HUES48 (cell line): Measurements from ENCODE around the gene SPATS2L.

ENCODE experiments used
- H3K27ac ChIP-seq: one replicate; pipeline ENCODE4 v1.7.0; 2013; ENCODE audit warnings: low read depth, low read length, inconsistent platforms
- H3K27me3 ChIP-seq: 2 replicates; pipeline ENCODE4 v1.6.1; 2013; ENCODE audit warnings: mild to moderate bottlenecking, low read length; ENCODE audit not compliant: control insufficient read depth, insufficient read depth
- H3K36me3 ChIP-seq: 2 replicates; pipeline ENCODE4 v1.6.1; 2013; ENCODE audit warnings: low read length; ENCODE audit not compliant: control insufficient read depth, insufficient read depth
- H3K4me1 ChIP-seq: 2 replicates; pipeline ENCODE4 v1.6.1; 2013; ENCODE audit warnings: mild to moderate bottlenecking, low read length; ENCODE audit not compliant: control insufficient read depth, insufficient read depth
- H3K4me3 ChIP-seq: 2 replicates; pipeline ENCODE4 v1.5.1; 2013; ENCODE audit warnings: mild to moderate bottlenecking, low read depth, low read length
- H3K9ac ChIP-seq: 2 replicates; pipeline ENCODE4 v1.6.1; 2013; ENCODE audit warnings: mild to moderate bottlenecking, low read depth, low read length, moderate library complexity
- H3K9me3 ChIP-seq: 2 replicates; pipeline ENCODE4 v1.6.1; 2013; ENCODE audit warnings: low read length; ENCODE audit not compliant: control insufficient read depth, insufficient read depth

Gene SPATS2L

DNA sequence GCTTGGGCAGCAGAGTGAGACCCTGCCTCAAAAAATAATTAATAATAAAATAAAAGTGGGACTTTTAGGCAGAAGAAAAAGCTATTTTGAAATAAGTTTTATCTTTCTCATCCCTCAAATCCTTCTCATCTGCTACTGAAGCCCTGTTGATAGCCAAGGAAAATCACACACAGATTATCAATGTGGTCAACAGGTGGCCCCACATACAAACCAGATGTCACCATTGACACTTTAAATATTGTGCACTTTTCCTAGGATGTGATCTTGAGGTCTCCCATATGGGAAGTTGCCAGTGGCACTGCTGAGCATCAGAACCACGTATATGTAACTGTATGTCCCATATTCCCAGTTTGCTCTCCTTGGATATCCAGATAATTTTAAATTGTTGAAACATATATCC, 138.8 kb downstream of the SPATS2L start:
- Histone ChIP-seq H3K36me3 (peaks cover 65% of the 10 kb centered on the region), H3K27me3 (no peaks in the 10 kb centered on the region), H3K4me3 (no peak overlapping the region), H3K9me3 (no peaks in the 10 kb centered on the region), H3K4me1 (no peaks in the 10 kb centered on the region), H3K9ac (no peak overlapping the region), H3K27ac (no peak overlapping the region)

- Histone ChIP-seq H3K27me3 (no peaks in the 10 kb centered on the region), H3K27ac (no peak overlapping the region), H3K4me3 (no peak overlapping the region), H3K4me1 (no peaks in the 10 kb centered on the region), H3K36me3 (peaks cover 63% of the 10 kb centered on the region), H3K9ac (no peak overlapping the region), H3K9me3 (no peaks in the 10 kb centered on the region)
Observed at GRCh38 chr2:200446612-200447011, 140.1 kb downstream of the SPATS2L start.

DNA sequence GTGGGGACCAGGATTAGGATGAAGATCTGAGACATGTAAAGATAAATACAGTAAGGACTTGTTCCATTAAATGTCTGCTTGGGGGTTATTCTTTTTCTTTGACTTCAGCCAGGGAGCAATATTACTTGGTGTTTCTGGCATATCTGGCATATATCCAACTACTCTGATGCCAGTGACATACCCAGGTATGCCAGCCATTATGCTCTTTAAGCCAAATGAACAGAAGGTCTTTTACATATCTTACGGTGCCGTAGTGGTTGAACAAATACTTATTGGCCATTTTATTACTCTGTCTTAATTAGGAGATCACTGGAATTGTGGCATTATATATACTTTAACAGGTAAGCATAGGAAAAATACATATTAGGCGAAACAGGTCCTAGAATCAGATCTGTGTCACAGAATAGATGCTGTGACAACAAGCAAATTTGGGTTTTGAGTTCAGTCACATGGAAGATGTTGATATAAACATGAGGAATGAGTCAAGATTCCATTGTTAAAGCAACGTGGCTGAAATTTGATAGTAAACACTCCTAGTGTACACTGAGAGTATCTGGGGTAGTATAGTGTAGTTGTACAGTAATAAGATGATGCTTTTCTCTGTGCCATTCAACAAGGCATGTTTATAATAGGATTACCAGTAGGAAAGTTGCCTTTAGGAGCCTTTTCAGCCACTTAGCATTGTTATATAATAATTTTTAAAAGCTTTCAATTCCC, 140.8 kb downstream of the SPATS2L start:
- Histone ChIP-seq H3K36me3 (peaks cover 56% of the 10 kb centered on the region), H3K27me3 (no peaks in the 10 kb centered on the region), H3K9me3 (no peaks in the 10 kb centered on the region), H3K4me1 (no peaks in the 10 kb centered on the region), H3K4me3 (no peak overlapping the region), H3K9ac (no peak overlapping the region), H3K27ac (no peak overlapping the region)

DNA sequence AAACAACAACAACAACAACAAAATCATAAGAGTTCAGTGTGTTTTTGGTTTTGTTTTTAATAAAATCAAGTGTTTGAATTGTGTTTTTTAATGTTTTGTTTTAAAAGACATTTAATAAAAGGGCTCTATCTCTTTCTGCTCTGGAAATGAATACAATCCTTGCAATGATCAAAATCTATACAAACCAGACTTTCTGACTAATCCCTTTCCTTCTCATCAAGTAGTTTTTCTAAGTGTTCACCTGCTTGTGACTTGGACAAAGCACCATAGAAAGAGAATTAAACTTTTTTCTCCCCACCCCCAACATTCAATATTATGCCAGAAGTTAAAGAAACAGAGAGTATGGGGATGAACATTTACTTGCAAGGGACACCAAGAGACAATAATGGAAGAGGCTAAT, 142.0 kb downstream of the SPATS2L start:
- Histone ChIP-seq H3K4me1 (0 out of 2 replicates have a peak, but pooled peaks cover under 1% of the 10 kb centered on the region), H3K36me3 (peaks cover 46% of the 10 kb centered on the region), H3K9ac (no peak overlapping the region)

GRCh38 chr2:200449149-200449548, 142.7 kb downstream of the SPATS2L start:
- Histone ChIP-seq H3K36me3 (peaks cover 40% of the 10 kb centered on the region), H3K9ac (no peak overlapping the region), H3K4me1 (0 out of 2 replicates have a peak, but pooled peaks cover 7% of the 10 kb centered on the region), H3K27ac (no peak overlapping the region), H3K9me3 (no peaks in the 10 kb centered on the region), H3K27me3 (no peaks in the 10 kb centered on the region), H3K4me3 (no peak overlapping the region)

More for the DNA sequence above, 142.0 kb downstream of the SPATS2L start:
- Histone ChIP-seq H3K27ac (no peak overlapping the region), H3K4me3 (no peak overlapping the region), H3K9me3 (no peaks in the 10 kb centered on the region), H3K27me3 (no peaks in the 10 kb centered on the region)

- Histone ChIP-seq H3K4me3 (no peak overlapping the region), H3K36me3 (peaks cover 39% of the 10 kb centered on the region), H3K9me3 (no peaks in the 10 kb centered on the region), H3K9ac (no peak overlapping the region), H3K27ac (no peak overlapping the region), H3K4me1 (0 out of 2 replicates have a peak, but pooled peaks cover 7% of the 10 kb centered on the region), H3K27me3 (no peaks in the 10 kb centered on the region)
Observed at GRCh38 chr2:200450288-200450687, 143.8 kb downstream of the SPATS2L start.

GRCh38 chr2:200451511-200451910, 145.0 kb downstream of the SPATS2L start:
- Histone ChIP-seq H3K27ac (no peak overlapping the region), H3K9ac (no peak overlapping the region), H3K36me3 (peaks cover 39% of the 10 kb centered on the region), H3K4me1 (0 out of 2 replicates have a peak, but pooled peaks cover 7% of the 10 kb centered on the region), H3K9me3 (no peaks in the 10 kb centered on the region), H3K4me3 (no peak overlapping the region), H3K27me3 (no peaks in the 10 kb centered on the region)

DNA sequence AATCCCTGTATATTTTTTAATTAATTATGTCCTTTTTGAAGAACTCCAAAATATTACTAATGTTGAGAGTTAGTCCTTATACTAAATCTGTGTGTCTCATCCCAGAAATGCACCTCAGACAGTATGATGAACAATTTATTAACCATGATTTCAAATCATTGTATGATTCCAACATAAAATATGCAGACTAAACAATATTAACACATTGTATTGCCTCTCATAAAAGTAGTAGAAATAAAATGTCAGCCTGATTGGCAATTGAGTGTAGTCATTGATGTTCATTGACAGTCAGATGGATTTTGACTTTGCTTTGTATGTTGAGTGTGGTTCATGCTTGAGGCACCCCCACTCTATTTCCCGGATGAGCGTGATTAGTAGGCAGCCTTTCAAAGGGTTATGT, 145.9 kb downstream of the SPATS2L start:
- Histone ChIP-seq H3K9ac (no peak overlapping the region), H3K4me3 (no peak overlapping the region), H3K36me3 (peaks cover 30% of the 10 kb centered on the region), H3K9me3 (no peaks in the 10 kb centered on the region), H3K27me3 (no peaks in the 10 kb centered on the region), H3K4me1 (0 out of 2 replicates have a peak, but pooled peaks cover 7% of the 10 kb centered on the region), H3K27ac (no peak overlapping the region)

GRCh38 chr2:200453142-200453852, 146.8 kb downstream of the SPATS2L start:
- no peak overlapping the region for H3K27ac ChIP-seq
- H3K4me1 ChIP-seq: 0 out of 2 replicates have a peak, but pooled peaks cover 7% of the 10 kb centered on the region
- no peak overlapping the region for H3K4me3 ChIP-seq
- no peaks in the 10 kb centered on the region for H3K27me3 ChIP-seq
- no peaks in the 10 kb centered on the region for H3K9me3 ChIP-seq
- no peak overlapping the region for H3K9ac ChIP-seq
- peaks cover 34% of the 10 kb centered on the region for H3K36me3 ChIP-seq

DNA sequence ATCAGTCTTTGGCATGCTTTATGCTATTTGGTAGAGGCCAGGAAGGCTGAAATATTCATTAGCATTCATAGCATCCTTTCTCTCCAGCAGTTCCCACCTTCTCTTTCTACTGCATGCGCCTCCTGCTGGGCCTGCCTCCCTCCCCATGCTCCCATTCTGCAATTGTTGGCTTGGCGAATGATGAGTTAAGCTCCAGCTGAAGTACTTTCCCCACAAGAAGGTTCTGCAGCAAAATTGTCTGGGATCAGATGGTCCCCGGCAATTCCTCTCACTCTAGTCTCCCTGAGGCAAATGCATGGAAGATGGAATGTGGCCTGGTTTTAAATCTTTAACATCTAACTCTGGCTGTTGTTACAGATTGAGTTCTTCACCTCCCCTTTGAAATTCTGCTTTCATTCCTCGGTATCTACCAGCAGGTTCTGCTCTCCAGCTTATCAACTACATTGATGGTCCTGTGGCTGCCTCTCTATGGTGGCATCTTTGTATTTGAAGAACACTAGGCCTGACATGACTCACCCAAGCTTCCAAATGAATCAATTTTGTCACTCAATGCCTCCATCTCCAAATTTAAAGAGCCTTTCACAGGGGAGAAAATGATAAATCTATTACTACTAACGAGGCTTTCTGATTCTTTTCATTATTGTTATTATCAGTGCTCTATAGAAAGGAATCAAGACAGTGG, 147.5 kb downstream of the SPATS2L start:
- no peak overlapping the region for H3K27ac ChIP-seq
- H3K9me3 ChIP-seq: no peaks in the 10 kb centered on the region
- no peak overlapping the region for H3K4me3 ChIP-seq
- H3K27me3 ChIP-seq: no peaks in the 10 kb centered on the region
- H3K4me1 ChIP-seq: 0 out of 2 replicates have a peak, but pooled peaks cover 7% of the 10 kb centered on the region
- H3K9ac ChIP-seq: no peak overlapping the region
- peaks cover 29% of the 10 kb centered on the region for H3K36me3 ChIP-seq
